Keratinocyte (primary cell): ENCODE measurements around the gene EPHB1. TPM values are rescaled to one million over a fixed set of nuclear protein-coding genes. Genes with fewer than 3 reads are reported as not detected.
"Not testable (repeated sequence)": the region's sequence is repeated elsewhere in the genome, so short reads cannot be mapped to it uniquely, and the experiment has no call there.

Experiments
- DNase-seq: peaks from one replicate; pipeline ENCODE4 v3.0.0-alpha.2; 2011; ENCODE audit warnings: low read depth, missing footprints, low spot score
- FAIRE-seq: peaks from 2 replicates; lab custom pipeline; 2011; peaks lifted over from hg19 to GRCh38; lab: Jason Lieb, UNC
- H2AFZ ChIP-seq: 2 replicates; pipeline ENCODE4 v1.6.0; 2012; ENCODE audit warnings: low read length, control low read depth, inconsistent platforms; ENCODE audit not compliant: control insufficient read depth
- H3K27ac ChIP-seq: 2 replicates; pipeline ENCODE4 v1.5.1; 2011; ENCODE audit warnings: low read length; ENCODE audit not compliant: control insufficient read depth, insufficient read depth
- H3K27me3 ChIP-seq: 3 replicates; pipeline ENCODE4 v1.6.0; 2011; ENCODE audit warnings: low read length; ENCODE audit not compliant: control insufficient read depth, insufficient read depth; ENCODE audit errors: extremely low read depth
- H3K36me3 ChIP-seq, 2 experiments: 2 replicates in 1 of 2; 3 replicates in 1 of 2; pipeline ENCODE4 v1.5.1; 2011; ENCODE audit warnings: low read length in 2 of 2, mild to moderate bottlenecking in 1 of 2; ENCODE audit not compliant: control insufficient read depth in 2 of 2, insufficient read depth in 2 of 2; ENCODE audit errors: extremely low read depth in 1 of 2
- H3K4me1 ChIP-seq: 3 replicates; pipeline ENCODE4 v1.5.1; 2011; ENCODE audit warnings: low read length; ENCODE audit not compliant: control insufficient read depth, insufficient read depth; ENCODE audit errors: extremely low read depth
- H3K4me2 ChIP-seq: 3 replicates; pipeline ENCODE4 v1.6.0; 2011; ENCODE audit warnings: low read depth, low read length; ENCODE audit not compliant: control insufficient read depth, insufficient read depth; ENCODE audit errors: extremely low read depth
- H3K4me3 ChIP-seq, 3 experiments: fragments of 200-600 bp in 1 of 3; sonication (generic) in 1 of 3; 2 replicates in 2 of 3; 3 replicates in 1 of 3; pipeline ENCODE4 v1.5.1; 2011 to 2016; ENCODE audit warnings: low read length in 3 of 3, mild to moderate bottlenecking in 3 of 3, control low read depth in 2 of 3, inconsistent platforms in 1 of 3, low read depth in 1 of 3, mixed read lengths in 1 of 3, mixed run types in 1 of 3, moderate library complexity in 1 of 3; ENCODE audit not compliant: control insufficient read depth in 2 of 3, insufficient read depth in 2 of 3; ENCODE audit errors: extremely low read depth in 1 of 3
- H3K79me2 ChIP-seq: 2 replicates; pipeline ENCODE4 v1.6.0; 2012; ENCODE audit warnings: low read length; ENCODE audit not compliant: control insufficient read depth, insufficient read depth
- H3K9ac ChIP-seq: 3 replicates; pipeline ENCODE4 v1.6.0; 2011; ENCODE audit warnings: low read length; ENCODE audit not compliant: control insufficient read depth, insufficient read depth; ENCODE audit errors: extremely low read depth
- H3K9me1 ChIP-seq: 3 replicates; pipeline ENCODE4 v1.6.0; 2011; ENCODE audit warnings: low read length; ENCODE audit not compliant: control insufficient read depth, insufficient read depth; ENCODE audit errors: extremely low read depth
- H3K9me3 ChIP-seq: 2 replicates; pipeline ENCODE4 v1.5.1; 2012; ENCODE audit warnings: low read depth, low read length; ENCODE audit not compliant: control insufficient read depth
- H4K20me1 ChIP-seq: 3 replicates; pipeline ENCODE4 v1.6.0; 2011; ENCODE audit warnings: low read length; ENCODE audit not compliant: control insufficient read depth, insufficient read depth; ENCODE audit errors: extremely low read depth
- EZH2 ChIP-seq: IDR thresholded peaks from one replicate; pipeline ENCODE4 v1.6.1; 2012; ENCODE audit warnings: inconsistent platforms, mild to moderate bottlenecking, low read length, moderate library complexity
- dilution Hi-C: fragments of 300-500 bp; cut with MboI; formaldehyde crosslinking; loops from one replicate; pipeline ENCODE4 v1.7.0; 2020; ENCODE audit warnings: low sequenced_read_pairs; ENCODE audit not compliant: extremely low pct_ligation_motif_present
- polyA plus RNA-seq, 5 experiments: library from polyadenylated mRNA; depleted of rRNA in 3 of 5; stranded (reverse) in 3 of 5; stranded (forward) in 1 of 5; unstranded in 1 of 5; fragments of >200 nt; gene quantifications; 1 replicate in 1 of 5; 2 replicates in 3 of 5; 3 replicates in 1 of 5; pipeline versions ENCODE4 v1.2.1 to v1.2.3, GENCODE V29; 2011 to 2012; ENCODE audit warnings: missing spikeins in 2 of 5, low read depth in 1 of 5, low replicate concordance in 1 of 5
- TF ChIP-seq, protein P1 (sequence below), 3 experiments: IDR thresholded peaks in 1 of 3; conservative IDR thresholded peaks in 1 of 3; optimal IDR thresholded peaks in 1 of 3; 2 replicates in 2 of 3; 3 replicates in 1 of 3; pipeline versions ENCODE3 to v1.5.1; 2011; ENCODE audit warnings: low read length in 3 of 3, mild to moderate bottlenecking in 3 of 3, moderate library complexity in 2 of 3, control low read depth in 1 of 3, inconsistent platforms in 1 of 3; ENCODE audit not compliant: insufficient read depth in 2 of 3; ENCODE audit errors: extremely low read depth in 1 of 3

EPHB1 gene
- polyA plus RNA-seq, 1 donor (not counting 4 experiments of a cell fraction or from before 2014, with no cell fraction given), result 0.01 TPM

DNA sequence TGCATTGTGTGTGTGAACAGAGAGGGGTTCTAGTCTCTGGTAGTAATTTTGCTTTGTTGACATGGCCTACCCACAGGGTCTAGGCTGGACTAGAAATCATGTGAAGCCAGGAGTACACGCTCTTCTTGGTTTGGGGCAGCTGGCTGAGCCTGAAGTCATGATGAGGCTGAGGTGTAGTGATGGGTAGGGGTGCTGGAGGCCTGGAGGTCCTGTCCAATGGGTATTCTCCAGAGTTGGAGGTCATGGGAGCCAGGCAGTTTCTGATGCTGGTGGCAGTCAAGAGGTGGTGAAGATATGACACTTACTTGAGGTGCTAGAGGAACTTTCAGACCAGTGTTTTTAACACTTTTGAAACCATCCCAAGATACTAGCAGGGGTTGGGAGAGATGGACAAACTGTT is 18.5 kb upstream of the EPHB1 start:
- H3K4me3 ChIP-seq, result no peak overlapping the region
- no peak for TF ChIP-seq EZH2
- no peaks in the 10 kb centered on the region for H3K36me3 ChIP-seq
- no peaks in the 10 kb centered on the region for H4K20me1 ChIP-seq
- H3K4me1 ChIP-seq, result no peaks in the 10 kb centered on the region
- no peak overlapping the region for H3K27ac ChIP-seq
- H3K9me3 ChIP-seq, result no peaks in the 10 kb centered on the region
- DNase-seq (no peak), FAIRE-seq (no peak)
- no peak overlapping the region for H2AFZ ChIP-seq
- H3K9me1 ChIP-seq, result no peaks in the 10 kb centered on the region
- dilution Hi-C loops, result no loop called here
- no peak overlapping the region for H3K9ac ChIP-seq
- H3K27me3 ChIP-seq, result no peaks in the 10 kb centered on the region
- no peak overlapping the region for H3K4me2 ChIP-seq
- no peaks in the 10 kb centered on the region for H3K79me2 ChIP-seq

DNA sequence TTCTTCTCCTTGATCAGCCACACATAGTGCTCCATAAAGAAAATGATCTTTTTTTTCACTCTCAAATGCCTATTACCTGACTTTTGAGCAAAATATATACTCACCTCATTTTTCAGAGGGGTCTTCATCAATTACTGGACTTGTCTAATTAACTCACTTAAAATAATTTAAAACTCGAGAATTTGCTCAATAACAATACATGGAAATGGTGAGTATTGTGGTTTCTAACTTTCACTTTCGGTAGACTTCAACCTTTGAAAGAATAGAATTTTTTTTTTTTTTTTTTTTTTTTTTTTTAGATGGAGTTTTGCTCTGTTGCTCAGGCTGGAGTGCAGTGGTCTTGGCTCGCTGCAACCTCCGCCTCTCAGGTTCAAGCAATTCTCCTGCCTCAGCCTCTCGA is 17.7 kb upstream of the EPHB1 start:
- no peak overlapping the region for H3K27ac ChIP-seq
- no peaks in the 10 kb centered on the region for H3K9me3 ChIP-seq
- no peak overlapping the region for H2AFZ ChIP-seq
- no peaks in the 10 kb centered on the region for H3K9me1 ChIP-seq
- no peaks in the 10 kb centered on the region for H3K4me1 ChIP-seq
- H3K4me3 ChIP-seq, result no peak overlapping the region
- FAIRE-seq (no peak), DNase-seq (no peak)
- H3K36me3 ChIP-seq, result no peaks in the 10 kb centered on the region
- no peak overlapping the region for H3K4me2 ChIP-seq
- H4K20me1 ChIP-seq, result no peaks in the 10 kb centered on the region
- no peaks in the 10 kb centered on the region for H3K27me3 ChIP-seq
- TF ChIP-seq EZH2, result no peak
- TF ChIP-seq, protein P1, sequence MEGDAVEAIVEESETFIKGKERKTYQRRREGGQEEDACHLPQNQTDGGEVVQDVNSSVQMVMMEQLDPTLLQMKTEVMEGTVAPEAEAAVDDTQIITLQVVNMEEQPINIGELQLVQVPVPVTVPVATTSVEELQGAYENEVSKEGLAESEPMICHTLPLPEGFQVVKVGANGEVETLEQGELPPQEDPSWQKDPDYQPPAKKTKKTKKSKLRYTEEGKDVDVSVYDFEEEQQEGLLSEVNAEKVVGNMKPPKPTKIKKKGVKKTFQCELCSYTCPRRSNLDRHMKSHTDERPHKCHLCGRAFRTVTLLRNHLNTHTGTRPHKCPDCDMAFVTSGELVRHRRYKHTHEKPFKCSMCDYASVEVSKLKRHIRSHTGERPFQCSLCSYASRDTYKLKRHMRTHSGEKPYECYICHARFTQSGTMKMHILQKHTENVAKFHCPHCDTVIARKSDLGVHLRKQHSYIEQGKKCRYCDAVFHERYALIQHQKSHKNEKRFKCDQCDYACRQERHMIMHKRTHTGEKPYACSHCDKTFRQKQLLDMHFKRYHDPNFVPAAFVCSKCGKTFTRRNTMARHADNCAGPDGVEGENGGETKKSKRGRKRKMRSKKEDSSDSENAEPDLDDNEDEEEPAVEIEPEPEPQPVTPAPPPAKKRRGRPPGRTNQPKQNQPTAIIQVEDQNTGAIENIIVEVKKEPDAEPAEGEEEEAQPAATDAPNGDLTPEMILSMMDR (optimal IDR thresholded peaks at IDR 0.05 in 1 of 3, IDR thresholded peaks at IDR 0.05 in 1 of 3, conservative IDR thresholded peaks at IDR 0.05 in 1 of 3; ENCODE audit: extremely low read depth in 1 of 3, insufficient read depth in 2 of 3, low read length in 3 of 3), result no peak
- no peaks in the 10 kb centered on the region for H3K79me2 ChIP-seq
- no peak overlapping the region for H3K9ac ChIP-seq
- dilution Hi-C loops, result no loop called here

DNA sequence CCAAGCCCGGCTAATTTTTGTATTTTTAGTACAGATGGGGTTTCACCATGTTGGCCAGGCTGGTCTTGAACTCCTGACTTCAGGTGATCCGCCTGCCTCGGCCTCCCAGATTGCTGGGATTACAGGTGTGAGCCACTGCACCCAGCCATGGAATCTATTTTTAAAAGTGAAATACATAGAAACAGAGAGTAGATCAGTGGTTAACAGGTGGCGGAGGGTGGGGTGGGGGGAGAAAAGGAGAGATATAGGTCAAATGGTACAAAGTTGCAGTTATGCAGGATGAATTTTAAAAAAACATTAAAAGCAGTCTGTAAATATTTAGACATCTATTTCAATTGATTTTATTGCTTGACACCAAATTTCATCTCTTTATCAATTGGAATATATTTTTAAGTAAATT is 6.8 kb upstream of the EPHB1 start:
- H3K27ac ChIP-seq, H3K79me2 ChIP-seq, DNase-seq, H3K9ac ChIP-seq, H2AFZ ChIP-seq, dilution Hi-C loops, FAIRE-seq, H3K4me2 ChIP-seq, H3K9me3 ChIP-seq, H4K20me1 ChIP-seq, H3K27me3 ChIP-seq, H3K4me1 ChIP-seq, H3K36me3 ChIP-seq, H3K9me1 ChIP-seq, H3K4me3 ChIP-seq: not testable (repeated sequence)
